NCI-H2029 (cell line): Measurements from ENCODE around the gene PLCB2.

ENCODE experiments used
- DNase-seq: peaks from one replicate; lab custom pipeline; 2025; lab: John Stamatoyannopoulos, UW

PLCB2 gene

DNA sequence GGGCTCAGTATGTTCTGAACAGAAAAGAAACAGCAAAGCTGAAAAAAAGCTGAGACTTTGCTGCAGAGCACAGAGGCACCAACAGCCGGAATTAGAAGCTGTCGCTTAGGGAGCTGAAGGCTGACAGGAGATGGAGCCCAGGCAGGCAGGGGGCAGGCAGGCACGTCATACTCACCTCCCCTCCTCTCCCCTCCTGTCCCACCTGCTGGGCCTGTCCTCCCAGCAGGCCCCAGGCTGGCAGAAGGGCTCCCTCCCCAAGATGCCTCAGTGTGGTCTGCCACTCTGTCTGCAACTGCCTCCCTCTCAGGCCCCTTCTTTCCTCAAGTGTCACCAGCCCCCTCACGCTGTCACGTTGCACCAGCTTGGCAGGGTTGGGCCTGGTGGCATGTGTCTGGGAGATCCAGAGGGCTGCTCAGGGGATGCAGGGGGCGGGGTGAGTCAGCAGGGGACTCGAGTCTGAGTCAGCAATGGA lies 21.6 kb downstream of the PLCB2 start:
- DNase-seq: no peak

- DNase-seq: no peak
Measured at GRCh38 chr15:40285554-40286011, 22.2 kb downstream of the PLCB2 start.

- DNase-seq: no peak
Measured at GRCh38 chr15:40285151-40285550, 22.6 kb downstream of the PLCB2 start.

GRCh38 chr15:40283615-40284300 lies 24.0 kb downstream of the PLCB2 start:
- no peak for DNase-seq

DNA sequence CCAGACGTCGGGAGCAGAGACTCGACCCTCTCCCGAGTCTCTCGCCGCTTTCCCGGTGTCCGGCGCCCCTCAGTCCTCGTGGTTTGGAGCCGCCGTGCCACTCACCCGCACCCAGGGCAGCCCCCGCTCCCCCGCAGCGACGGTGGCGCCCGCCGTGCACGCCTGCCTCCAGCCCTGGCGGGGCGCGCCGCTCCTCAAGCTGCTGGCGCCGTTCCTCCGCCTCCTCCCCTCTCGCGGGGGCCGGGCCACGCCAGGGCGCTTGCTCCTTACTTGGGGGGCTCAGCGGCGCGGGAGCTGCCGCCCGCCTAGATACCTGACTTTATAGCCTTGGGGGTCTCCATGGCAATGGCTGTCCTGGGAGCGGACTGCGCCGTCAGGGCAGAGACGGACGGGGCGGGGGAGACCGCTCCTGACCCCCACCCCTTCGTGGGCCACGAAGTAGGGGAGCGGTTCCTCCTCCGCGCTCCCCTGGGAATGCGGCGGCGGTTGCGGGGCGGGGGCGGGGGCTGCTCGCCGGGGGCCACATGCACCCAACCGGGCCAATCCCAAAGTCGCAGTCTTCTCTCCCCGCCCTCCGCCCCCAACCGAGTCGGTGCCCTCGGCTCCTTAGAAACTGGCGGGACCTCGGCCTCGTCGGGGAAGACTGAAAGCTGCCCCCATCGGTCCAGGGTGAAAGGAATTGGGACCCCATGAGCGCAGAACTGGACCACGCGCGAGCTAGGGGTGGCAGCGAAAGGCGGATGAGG lies 24.7 kb downstream of the PLCB2 start, which contains the start of gene ANKRD63:
TSS of gene ANKRD63 (minus strand) at position 196 of the 746 bp plus-strand sequence. CDS start 478 bp downstream, outside the sequence.
- DNase-seq: no peak

GRCh38 chr15:40282147-40282868 lies 25.4 kb downstream of the PLCB2 start:
- DNase-seq: no peak

DNA sequence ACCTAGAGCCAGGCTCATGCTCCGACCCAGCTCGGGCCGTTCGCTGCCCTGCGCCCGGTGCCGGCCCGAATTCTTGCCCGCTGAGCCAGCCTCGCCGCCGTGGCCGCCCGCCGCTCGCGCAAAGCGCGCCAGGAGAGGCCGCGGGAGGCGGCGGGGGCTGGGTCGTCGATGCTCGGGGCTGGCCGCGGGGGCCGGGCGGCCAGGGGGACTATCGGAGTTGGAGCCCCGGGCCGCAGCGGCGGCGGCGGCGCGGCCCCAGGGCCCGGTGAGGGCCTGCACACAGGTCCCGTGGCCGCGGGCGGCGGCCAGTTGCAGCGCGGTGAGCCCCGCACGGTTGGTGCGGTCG lies 26.0 kb downstream of the PLCB2 start:
- no peak for DNase-seq

GRCh38 chr15:40281057-40281800 lies 26.5 kb downstream of the PLCB2 start:
- no peak for DNase-seq

- DNase-seq: no peak
Measured at GRCh38 chr15:40280260-40281056, 27.3 kb downstream of the PLCB2 start.

GRCh38 chr15:40279437-40280141 lies 28.1 kb downstream of the PLCB2 start:
- DNase-seq: no peak

DNA sequence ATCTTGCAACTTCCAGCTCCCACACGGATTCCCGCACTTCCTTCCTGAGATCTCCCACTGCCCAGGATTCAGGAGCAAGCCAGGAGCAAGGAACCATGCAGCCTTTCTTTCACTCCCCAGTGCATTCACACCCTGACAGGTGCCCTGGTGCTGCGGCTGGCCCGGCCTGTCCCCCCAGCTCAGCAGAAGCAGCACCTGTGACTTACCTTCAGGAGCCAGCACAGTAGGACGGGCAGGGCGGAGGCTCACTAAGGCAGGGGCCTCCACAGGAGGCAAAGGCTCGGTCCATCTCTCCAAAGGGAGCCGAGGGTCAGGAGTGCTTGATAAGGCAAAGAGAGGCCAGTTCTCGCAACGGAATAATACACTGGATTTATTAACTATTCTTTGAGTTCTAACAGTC lies 29.7 kb downstream of the PLCB2 start:
- no peak for DNase-seq

DNA sequence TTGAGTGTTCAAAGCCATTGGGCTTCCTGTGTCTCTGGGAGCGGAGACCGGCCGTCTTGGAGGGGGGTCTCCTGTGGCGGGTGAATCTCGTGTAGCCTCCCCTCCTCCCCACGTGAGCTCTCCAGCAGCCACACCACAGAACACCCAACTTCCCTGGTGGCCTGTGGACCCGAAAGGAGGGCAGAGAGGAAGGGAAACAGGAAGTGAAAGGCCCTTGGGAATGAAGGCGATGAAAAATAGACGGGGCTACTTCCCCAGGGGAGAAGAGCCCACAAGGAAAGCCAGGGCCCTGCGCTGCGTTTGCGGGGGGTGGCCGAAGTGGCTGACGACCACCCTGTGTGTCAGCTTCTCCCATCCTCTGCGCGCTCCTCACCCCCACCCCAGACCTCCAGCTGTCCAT lies 30.3 kb downstream of the PLCB2 start:
- no peak for DNase-seq

- DNase-seq: no peak
Measured at GRCh38 chr15:40276927-40277326, 30.8 kb downstream of the PLCB2 start.

DNA sequence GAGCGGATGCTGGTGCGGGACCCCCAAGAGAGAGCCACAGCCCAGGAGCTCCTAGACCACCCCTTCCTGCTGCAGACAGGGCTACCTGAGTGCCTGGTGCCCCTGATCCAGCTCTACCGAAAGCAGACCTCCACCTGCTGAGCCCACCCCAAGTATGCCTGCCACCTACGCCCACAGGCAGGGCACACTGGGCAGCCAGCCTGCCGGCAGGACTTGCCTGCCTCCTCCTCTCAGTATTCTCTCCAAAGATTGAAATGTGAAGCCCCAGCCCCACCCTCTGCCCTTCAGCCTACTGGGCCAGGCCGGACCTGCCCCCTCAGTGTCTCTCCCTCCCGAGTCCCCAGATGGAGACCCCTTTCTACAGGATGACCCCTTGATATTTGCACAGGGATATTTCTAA lies 31.8 kb downstream of the PLCB2 start:
- DNase-seq: no peak

DNA sequence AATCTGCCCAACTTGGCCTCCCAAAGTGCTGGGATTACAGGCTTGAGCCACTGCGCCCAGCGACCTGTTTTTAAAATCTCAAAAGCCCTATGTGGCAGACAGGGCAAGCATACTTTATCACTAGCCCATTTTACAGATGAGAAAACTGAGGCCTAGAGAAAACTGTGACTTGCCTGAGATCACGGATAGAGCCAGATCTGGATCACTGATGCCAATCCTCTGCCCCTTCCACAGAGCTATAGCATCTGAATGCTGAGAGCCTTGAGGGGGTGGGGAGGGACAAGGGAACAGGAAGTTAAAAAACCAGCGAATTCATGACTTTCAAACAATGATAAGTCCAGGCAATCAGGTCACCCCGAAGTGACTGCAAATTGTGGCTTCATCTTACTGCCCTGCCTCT lies 32.2 kb downstream of the PLCB2 start:
- no peak for DNase-seq

GRCh38 chr15:40274350-40275274 lies 33.1 kb downstream of the PLCB2 start:
- no peak for DNase-seq

GRCh38 chr15:40273428-40273827 lies 34.3 kb downstream of the PLCB2 start:
- no peak for DNase-seq

DNA sequence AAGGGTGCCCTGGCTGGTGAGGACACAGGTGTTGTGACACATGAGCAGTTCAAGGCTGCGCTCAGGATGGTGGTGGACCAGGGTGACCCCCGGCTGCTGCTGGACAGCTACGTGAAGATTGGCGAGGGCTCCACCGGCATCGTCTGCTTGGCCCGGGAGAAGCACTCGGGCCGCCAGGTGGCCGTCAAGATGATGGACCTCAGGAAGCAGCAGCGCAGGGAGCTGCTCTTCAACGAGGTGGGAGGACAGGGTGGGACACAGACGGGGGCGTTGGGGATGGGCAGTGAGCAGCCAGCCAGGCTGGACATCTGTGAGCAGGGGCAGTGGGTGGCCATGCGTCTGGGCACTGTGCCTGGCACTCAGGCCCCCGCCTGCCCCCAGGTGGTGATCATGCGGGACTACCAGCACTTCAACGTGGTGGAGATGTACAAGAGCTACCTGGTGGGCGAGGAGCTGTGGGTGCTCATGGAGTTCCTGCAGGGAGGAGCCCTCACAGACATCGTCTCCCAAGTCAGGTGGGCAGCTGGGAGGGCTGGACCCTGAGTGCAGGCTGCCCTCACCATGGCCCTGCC lies 35.2 kb downstream of the PLCB2 start:
- DNase-seq: no peak
